Spleen (tissue), 11 donors: ENCODE measurements around the gene ERVK3-1. TPM values are rescaled to one million over a fixed set of nuclear protein-coding genes. Genes with fewer than 3 reads are reported as not detected.

ENCODE experiments used
- DNase-seq: peaks from one replicate; pipeline ENCODE4 v3.0.0-alpha.2; 2020
- H3K27ac ChIP-seq, 8 donors: fragments of 200-600 bp; sonication (generic) in 7 of 8; 1 replicate in 4 of 8; 2 replicates in 4 of 8; pipeline versions ENCODE4 v1.5.0 to v1.8.0; 2016 to 2021; ENCODE audit warnings: inconsistent platforms in 4 of 8, mild to moderate bottlenecking in 4 of 8, moderate library complexity in 1 of 8
- H3K27me3 ChIP-seq, 7 donors: fragments of 200-600 bp; sonication (generic) in 6 of 7; replicated peaks in 1 of 7; 1 replicate in 4 of 7; 2 replicates in 3 of 7; pipeline versions ENCODE4 v1.5.0 to v1.8.0; 2016 to 2021; ENCODE audit warnings: inconsistent platforms in 3 of 7, mild to moderate bottlenecking in 1 of 7
- H3K36me3 ChIP-seq, 6 donors: fragments of 200-600 bp; sonication (generic) in 5 of 6; 1 replicate in 4 of 6; 2 replicates in 2 of 6; pipeline versions ENCODE4 v1.5.0 to v1.8.0; 2016 to 2021; ENCODE audit warnings: inconsistent platforms in 2 of 6
- H3K4me1 ChIP-seq, 6 donors: fragments of 200-600 bp; sonication (generic) in 5 of 6; 1 replicate in 3 of 6; 2 replicates in 3 of 6; pipeline versions ENCODE4 v1.5.0 to v1.8.0; 2016 to 2021; ENCODE audit warnings: inconsistent platforms in 3 of 6
- H3K4me3 ChIP-seq, 8 donors: fragments of 200-600 bp; sonication (generic) in 7 of 8; 1 replicate in 4 of 8; 2 replicates in 4 of 8; pipeline versions ENCODE4 v1.5.0 to v1.8.0; 2016 to 2021; ENCODE audit warnings: inconsistent platforms in 4 of 8, mild to moderate bottlenecking in 4 of 8, moderate library complexity in 2 of 8
- H3K9me3 ChIP-seq, 8 donors: fragments of 200-600 bp; sonication (generic) in 7 of 8; 1 replicate in 4 of 8; 2 replicates in 4 of 8; pipeline versions ENCODE4 v1.5.0 to v1.8.0; 2016 to 2021; ENCODE audit warnings: inconsistent platforms in 4 of 8
- CTCF ChIP-seq, 11 experiments: fragments of 200-600 bp in 7 of 11; fragments of 450-650 bp in 4 of 11; sonication (generic) in 4 of 11; IDR thresholded peaks in 8 of 11; conservative IDR thresholded peaks in 3 of 11; 1 replicate in 7 of 11; 2 replicates in 4 of 11; pipeline versions ENCODE4 v1.4.0 to v1.8.0; 2016 to 2021; ENCODE audit warnings: antibody characterized with exemption in 11 of 11, inconsistent platforms in 4 of 11, mild to moderate bottlenecking in 1 of 11
- POLR2A ChIP-seq, 3 donors: fragments of 450-650 bp; IDR thresholded peaks; one replicate each; pipeline ENCODE4 v1.5.1; 2017; ENCODE audit warnings: antibody characterized with exemption in 3 of 3, mild to moderate bottlenecking in 1 of 3
- POLR2AphosphoS5 ChIP-seq, 3 donors: sonication (generic); formaldehyde crosslinking; IDR thresholded peaks; one replicate each; pipeline ENCODE4 v1.5.1; 2017; ENCODE audit warnings: antibody characterized with exemption in 3 of 3
- WGBS, 5 donors: extraction: QIAGEN DNeasy Blood & Tissue Kit in 3 of 5; methylation state at CpG; one replicate each; pipeline versions ENCODE4 v1.1.5 to v1.1.7; 2013 to 2018; 5-methylcytosine and 5-hydroxymethylcytosine counted together
- intact Hi-C: fragments of 100-400 bp; cut with DNase I; formaldehyde crosslinking; loops from one replicate; pipeline ENCODE4 v1.15.0; 2023; ENCODE audit warnings: low total_unique reads
- polyA plus RNA-seq, 3 donors: library from polyadenylated mRNA; stranded (reverse); fragments of 200-250 nt; gene quantifications; one replicate each; pipeline ENCODE4 v1.2.1, GENCODE V29; 2013
- total RNA-seq, 7 donors: library from RNA; depleted of rRNA in 3 of 7; stranded (reverse); fragments of >200 nt in 3 of 7; fragmentation: NEBNext Ultra II Directional in 4 of 7; extraction: Animal tissue kit (Norgen Biotek cat#: 25700) in 4 of 7; gene quantifications; one replicate each; pipeline versions ENCODE4 v1.1.0 to v1.2.1, GENCODE V29; 2016 to 2021
- donor health status: healthy with polysubstance abuse.
- donor health status: DM: no; HTN: no; CAD: no; lungs with moderate emphysema.
- donor health status: DM: no; HTN: no; CAD: no.
- donor health status: Bipolar disorder and iron deficiency.
- donor health status: healthy.
- donor health status: DM: no; HTN: no; CAD: no.
- donor health status: DM: yes; HTN: yes; CAD: no.

The ERVK3-1 gene
- total and polyA plus RNA-seq, 10 donors: 34.0 to 62.5 (median 42.7) TPM

GRCh38 chr19:58350001-58350861 is 45.1 kb downstream of the ERVK3-1 start:
- TF ChIP-seq CTCF (IDR thresholded peaks at IDR 0.05 in 8 of 11, conservative IDR thresholded peaks at IDR 0.05 in 3 of 11): no peak
- TF ChIP-seq POLR2AphosphoS5 (IDR thresholded peaks at IDR 0.05): peak in 1 of 3 donors; percentile 10
- 29 to 78% (median 55%) methylated on average over 45 to 84 of the region's 84 CpGs for WGBS, 5 donors
- Histone ChIP-seq H3K36me3 (peaks cover 0 to 24% (median 3%) of the 10 kb centered on the region in 6 donors), H3K9me3 (no peaks in the 10 kb centered on the region), H3K4me3 (peak overlapping the region in 5 of 8 donors; percentile 3 to 43 (median 15)), H3K4me1 (peaks cover 0 to 54% (median 33%) of the 10 kb centered on the region in 6 donors), H3K27ac (no peak overlapping the region), H3K27me3 (peaks cover 0 to 53% (median 2%) of the 10 kb centered on the region in 7 donors)
- intact Hi-C loops: no loop called here
- DNase-seq: no peak

GRCh38 chr19:58350871-58351557 is 45.8 kb downstream of the ERVK3-1 start:
- no peak for DNase-seq
- no peaks in the 10 kb centered on the region for H3K9me3 ChIP-seq
- peaks cover 0 to 58% (median 2%) of the 10 kb centered on the region in 7 donors for H3K27me3 ChIP-seq
- TF ChIP-seq POLR2AphosphoS5 (IDR thresholded peaks at IDR 0.05): no peak
- no peak for TF ChIP-seq CTCF (IDR thresholded peaks at IDR 0.05 in 8 of 11, conservative IDR thresholded peaks at IDR 0.05 in 3 of 11)
- TF ChIP-seq POLR2A (IDR thresholded peaks at IDR 0.05): no peak
- no peak overlapping the region for H3K4me3 ChIP-seq
- 76 to 91% (median 87%) methylated on average over 34 of the region's 34 CpGs for WGBS, 5 donors
- H3K36me3 ChIP-seq: peaks cover 0 to 24% (median 3%) of the 10 kb centered on the region in 6 donors
- no peak overlapping the region for H3K27ac ChIP-seq
- peaks cover 1 to 58% (median 37%) of the 10 kb centered on the region in 6 donors for H3K4me1 ChIP-seq
- intact Hi-C loops: no loop called here

- no peak for DNase-seq
- TF ChIP-seq POLR2A (IDR thresholded peaks at IDR 0.05) (no peak), CTCF (IDR thresholded peaks at IDR 0.05 in 8 of 11, conservative IDR thresholded peaks at IDR 0.05 in 3 of 11) (no peak), POLR2AphosphoS5 (IDR thresholded peaks at IDR 0.05) (no peak)
- peaks cover 0 to 24% (median 3%) of the 10 kb centered on the region in 6 donors for H3K36me3 ChIP-seq
- peaks cover 0 to 58% (median 5%) of the 10 kb centered on the region in 7 donors for H3K27me3 ChIP-seq
- WGBS, 5 donors: 89 to 95% (median 91%) methylated on average over 7 to 9 of the region's 9 CpGs
- H3K4me3 ChIP-seq: no peak overlapping the region
- H3K27ac ChIP-seq: no peak overlapping the region
- intact Hi-C loops: no loop called here
- H3K9me3 ChIP-seq: no peaks in the 10 kb centered on the region
- peaks cover 6 to 58% (median 40%) of the 10 kb centered on the region in 6 donors for H3K4me1 ChIP-seq
These were observed 46.3 kb downstream of the ERVK3-1 start for GRCh38 chr19:58351558-58351878.
